GM21529 (cell line): Measurements from ENCODE around the gene CDCA7.
A peak's percentile ranks its signal among the peaks of the same experiment; 100 is the strongest.
"Not testable (repeated sequence)": the region's sequence is repeated elsewhere in the genome, so short reads cannot be mapped to it uniquely, and the experiment has no call there.

Experiments used
- ATAC-seq: cut with Tn5 transposase; IDR thresholded peaks from one replicate; pipeline ENCODE4 v1.9.1; 2021; ENCODE audit not compliant: unreplicated experiment

CDCA7 gene

DNA sequence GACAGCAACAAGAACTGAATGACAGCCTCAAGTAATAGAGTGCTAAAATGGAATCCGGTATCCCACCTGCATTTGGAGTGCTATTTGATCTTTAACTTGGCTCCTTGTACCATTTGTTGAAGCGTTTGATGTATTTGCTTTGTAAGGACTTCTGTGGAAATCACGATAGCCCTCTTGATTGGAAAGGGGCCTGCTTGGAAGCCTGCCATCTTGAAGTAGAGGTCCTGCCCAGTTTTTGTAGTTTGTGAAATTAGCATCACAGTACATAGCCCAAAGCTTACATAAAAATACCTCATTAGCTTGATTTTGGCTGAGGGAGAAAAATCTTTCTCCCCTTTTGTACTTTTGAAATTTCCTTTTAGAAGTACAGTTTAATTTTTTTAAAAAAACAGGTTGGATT lies 2.7 kb downstream of the CDCA7 start:
- no peak for ATAC-seq

DNA sequence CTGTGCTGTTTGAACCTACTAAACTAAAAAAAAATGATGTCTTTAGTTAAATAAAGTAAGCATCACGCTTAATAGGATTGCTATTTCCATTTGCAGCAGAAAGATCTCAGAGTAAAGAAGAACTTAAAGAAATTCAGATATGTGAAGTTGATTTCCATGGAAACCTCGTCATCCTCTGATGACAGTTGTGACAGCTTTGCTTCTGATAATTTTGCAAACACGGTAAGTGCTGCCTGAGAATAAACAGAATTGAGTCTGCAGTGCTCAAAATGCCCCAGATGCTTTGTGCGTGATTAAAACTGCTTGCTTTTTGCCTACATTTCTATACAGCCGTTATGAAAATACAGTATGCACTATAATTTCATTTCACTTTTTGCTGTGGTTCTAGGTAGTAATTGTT lies 3.9 kb downstream of the CDCA7 start:
- ATAC-seq, result no peak

DNA sequence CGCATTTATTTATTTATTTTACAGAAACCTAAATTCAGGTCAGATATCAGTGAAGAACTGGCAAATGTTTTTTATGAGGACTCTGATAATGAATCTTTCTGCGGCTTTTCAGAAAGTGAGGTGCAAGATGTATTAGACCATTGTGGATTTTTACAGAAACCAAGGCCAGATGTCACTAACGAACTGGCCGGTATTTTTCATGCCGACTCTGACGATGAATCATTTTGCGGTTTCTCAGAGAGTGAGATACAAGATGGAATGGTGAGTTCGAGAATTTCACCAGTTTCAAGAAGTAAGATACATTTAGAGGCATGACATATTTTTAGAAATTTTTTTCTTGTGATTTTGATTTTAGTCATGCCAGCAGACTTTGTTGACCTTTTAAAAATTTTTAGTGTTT lies 4.6 kb downstream of the CDCA7 start:
- ATAC-seq, result peak; percentile 59

DNA sequence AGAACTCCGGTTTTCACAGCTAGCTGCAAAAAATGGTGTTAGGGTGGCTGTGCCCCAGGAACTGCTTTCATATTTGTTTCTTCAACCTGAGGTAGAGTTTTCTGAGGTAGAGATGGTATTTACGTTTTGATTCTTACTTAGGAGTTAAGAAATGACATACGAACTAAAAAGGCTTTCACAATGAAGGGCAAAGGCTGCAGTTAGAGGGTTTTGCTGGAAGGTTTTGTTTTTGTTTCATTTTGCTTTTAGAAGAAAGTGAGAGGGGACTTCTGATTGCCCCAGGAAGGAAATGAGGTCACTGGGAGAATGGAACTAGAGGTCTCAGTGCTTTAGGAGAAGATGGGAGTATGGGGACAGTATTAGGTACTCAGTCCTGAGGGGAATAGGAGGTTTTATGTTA lies 15.5 kb downstream of the CDCA7 start:
- no peak for ATAC-seq

DNA sequence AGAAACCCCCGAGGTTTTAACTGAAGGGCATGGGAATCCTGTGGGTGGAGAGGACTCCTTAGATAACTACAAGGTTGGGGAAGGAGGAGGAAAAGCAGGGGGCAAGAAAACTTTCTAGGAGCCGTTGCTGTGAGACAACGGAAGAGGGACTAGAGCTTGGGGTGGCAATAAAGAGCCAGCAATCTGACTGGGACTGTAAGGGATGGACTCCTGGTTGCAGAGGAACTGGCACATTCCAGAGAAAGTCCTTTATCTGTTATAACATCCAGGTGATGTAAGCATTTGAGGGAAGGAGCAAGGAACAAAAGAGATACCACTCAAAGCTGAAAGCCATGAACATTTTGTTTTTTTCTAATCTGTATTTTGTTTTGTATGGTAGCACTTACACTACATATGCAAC lies 16.4 kb downstream of the CDCA7 start:
- ATAC-seq, result no peak

DNA sequence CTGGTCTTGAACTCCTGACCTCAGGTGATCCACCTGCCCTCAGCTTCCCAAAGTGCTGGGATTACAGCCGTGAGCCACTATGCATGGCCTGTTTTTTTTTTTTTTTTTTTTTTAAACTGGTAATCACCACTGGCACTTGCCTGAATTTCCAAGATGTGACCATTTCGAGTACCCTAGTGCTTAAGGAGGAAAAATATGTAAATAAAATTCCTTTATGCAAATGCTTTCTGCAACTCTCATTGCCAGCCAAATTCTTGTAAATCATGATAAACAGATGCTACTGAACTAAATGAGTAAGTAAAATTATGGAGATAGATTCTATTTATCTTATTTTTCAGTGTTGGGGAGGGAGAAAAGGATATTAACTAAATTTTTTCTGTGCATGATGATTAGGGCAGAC lies 18.6 kb downstream of the CDCA7 start:
- ATAC-seq, result no peak

DNA sequence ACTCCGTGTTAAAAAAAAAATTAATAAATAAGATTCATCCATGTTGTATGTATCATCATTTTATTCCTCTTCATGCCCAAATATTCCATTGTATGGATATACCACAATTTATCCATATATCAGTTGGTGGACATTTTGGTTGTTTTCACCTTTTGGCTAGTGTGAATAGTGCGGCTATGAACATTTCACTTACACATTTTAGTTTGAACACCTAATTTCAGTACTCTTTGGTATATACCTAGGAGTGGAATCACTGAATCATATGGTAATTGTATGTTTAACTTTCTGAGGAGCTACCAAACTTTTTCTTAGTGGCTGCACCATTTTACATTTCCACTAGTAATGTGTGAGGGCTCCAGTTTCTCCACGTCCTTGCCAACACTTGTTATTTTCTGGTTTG lies 20.0 kb downstream of the CDCA7 start:
- no peak for ATAC-seq

DNA sequence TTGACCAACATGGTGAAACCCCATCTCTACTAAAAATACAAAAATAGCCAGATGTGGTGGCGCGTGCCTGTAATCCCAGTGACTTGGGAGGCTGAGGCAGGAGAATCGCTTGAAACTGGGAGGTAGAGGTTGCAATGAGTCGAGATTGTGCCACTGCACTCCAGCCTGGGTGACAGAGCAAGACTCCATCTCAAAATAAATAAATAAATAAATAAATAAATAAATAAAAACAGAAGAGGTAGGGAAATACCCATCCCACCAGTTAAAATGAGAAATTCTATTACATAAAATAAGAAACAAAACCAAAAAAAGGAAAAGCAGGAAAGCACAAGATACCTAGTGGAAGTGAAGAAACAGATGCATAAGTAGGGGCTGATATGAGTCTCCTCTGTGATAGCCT lies 30.9 kb downstream of the CDCA7 start:
- not testable (repeated sequence) for ATAC-seq

DNA sequence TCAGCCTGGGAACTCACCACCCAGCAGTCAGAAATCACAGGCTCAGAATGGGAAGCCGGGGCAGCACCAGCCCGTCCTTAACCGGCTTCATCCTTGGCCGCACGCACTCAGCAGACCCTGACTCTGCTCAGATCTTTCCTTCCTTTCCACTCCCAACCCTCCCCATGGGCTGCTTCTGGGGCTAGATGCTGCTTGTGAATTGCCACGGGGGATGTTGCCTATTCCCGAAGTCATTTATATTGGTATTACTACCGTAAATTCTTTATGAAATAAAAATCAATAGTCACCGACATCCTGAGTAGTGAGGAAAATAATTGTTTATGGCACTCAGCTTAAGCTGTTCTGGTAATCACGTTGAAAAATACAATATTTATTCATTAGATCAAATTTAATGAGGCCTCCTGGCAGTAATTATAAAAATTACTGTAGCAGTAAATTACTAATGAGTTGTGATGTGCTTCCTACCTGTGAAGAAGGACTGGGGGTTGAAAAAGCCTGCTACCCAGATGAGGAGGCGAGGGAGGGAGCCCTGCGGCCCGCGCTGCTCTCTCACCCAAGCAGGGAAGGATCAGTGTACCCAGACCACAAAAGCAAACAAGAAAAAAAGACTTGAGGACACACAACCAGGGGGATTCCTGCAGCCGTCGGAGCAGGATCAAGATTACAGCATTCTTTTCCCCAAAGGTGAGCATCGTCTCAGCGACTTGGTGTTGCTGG lies 31.5 kb downstream of the CDCA7 start:
- ATAC-seq, result no peak

DNA sequence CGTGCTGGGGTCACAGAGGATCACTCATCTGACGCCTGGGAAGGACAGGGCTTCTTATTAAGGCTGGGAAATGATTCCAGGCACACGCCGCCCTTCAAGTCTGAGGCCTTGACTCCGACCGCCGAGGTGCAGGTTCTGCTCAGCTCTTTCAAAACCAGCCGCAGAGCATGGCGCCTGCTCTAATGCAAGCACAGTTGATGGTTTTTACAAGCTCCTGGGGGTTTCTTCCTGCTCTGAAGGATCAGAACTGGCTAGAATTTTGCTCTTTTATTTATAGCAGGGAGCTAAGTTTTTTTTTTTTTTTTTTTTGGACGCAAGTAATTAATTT lies 32.0 kb downstream of the CDCA7 start:
- ATAC-seq, result no peak

DNA sequence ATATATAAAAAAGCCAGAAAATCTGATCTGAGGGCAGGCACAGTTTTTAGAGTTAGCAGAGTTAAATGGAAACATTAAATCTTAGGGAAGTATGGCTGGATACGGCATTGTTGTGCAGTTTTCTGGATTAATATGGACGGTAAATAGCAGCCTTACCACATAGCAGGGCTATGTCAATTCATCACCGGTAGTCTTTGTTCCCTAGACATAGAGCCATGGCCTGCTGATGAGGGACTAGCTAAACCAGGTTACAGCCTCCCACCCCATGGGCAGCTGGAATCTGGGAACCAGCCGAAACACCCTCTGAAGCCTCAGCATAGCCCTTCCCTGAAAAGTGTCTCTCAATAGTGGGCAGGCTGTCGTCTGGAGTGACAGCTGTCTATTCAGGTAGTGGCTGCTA lies 32.4 kb downstream of the CDCA7 start:
- ATAC-seq, result no peak

DNA sequence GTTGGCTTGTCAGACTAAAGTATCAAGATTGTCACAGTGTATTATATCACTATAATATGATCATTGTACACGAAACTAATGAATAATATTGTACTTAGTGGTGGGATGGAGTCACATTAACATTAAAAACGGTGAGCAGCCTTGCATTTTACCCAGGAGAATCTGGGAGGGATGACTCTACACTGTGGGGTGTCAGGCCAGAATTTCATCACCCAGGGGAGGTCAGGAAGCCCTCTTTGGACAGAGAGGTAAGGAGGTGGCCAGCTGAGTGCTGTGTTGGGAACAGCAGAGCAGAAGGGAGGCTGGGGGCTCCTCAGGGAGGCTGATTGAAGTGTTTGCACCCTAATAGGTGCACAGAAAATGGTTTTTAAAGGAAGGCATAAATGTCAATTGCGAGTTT lies 33.0 kb downstream of the CDCA7 start:
- no peak for ATAC-seq

DNA sequence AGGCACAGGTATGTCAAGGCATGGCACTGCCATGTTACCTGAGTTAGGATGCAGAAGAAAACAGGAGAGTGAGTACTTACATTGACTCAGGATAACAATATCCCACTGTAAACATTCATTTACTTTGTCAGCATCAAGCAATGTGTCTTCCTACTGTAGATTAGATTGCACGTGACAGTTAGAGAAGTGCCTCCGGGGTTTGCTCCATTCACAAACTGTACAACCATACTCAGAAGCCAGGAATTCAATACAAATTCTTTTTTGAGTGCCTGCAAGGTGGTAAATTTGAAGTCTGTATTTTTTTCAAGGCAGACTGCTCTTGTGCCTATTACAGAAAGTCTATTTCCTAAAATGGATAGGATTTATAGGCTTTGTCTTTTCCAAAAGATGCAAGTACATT lies 34.1 kb downstream of the CDCA7 start:
- ATAC-seq, result no peak

DNA sequence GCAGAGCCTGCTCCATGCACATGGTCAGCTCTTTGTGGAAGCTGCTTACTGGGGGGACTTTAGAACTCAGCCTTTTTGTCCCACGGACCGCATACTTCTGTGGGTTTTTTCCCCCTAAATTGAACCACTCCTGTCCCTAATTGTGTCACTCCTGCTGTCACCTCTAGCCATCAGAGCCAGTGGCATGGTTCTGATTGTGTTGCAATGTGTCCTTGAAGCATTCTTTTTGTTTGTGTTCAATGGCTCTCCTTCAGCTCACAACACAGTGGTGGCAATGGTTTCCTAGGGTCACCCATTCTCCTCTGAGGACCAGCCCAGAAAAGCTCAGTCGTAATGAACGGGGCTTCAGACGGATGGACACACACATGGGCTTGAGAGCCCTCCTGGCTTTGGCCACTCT lies 35.4 kb downstream of the CDCA7 start:
- no peak for ATAC-seq

DNA sequence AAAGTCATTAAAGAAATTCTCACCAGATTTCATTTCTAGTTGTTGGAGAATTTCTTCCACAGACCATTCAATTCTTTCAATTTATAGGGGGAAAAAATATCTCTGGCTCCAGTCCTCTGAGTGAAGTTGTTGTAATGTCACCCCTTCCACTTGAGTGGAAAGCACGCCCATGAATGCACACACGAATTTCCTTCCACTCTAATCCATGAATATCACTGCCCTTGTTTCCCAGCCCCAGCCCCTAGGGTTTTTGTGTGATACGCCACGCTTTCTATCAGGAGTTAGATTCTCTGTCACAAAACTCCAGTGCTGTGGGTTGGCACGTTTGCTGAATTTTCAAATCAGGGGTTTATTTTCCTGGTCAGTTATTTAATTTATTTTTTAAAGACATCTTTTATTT lies 38.1 kb downstream of the CDCA7 start:
- ATAC-seq, result no peak

DNA sequence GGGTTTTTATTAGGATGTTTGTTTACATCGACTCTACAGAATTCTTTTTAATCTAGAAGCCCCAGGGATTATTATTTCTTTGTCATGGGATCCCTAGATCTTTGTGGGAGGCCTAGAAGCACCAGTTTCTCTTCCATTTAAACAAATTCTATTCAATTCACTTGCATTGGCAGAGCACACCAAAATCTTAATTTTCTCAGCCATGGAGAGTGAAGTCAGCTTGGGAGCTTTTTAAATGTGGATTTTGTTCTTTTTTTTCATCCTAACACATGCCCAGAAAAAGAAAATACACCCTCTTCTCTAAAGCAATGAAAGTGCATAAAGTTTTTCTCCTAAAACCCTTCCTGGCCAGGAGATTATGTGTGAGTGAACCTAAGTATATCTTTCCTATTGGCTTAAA lies 38.5 kb downstream of the CDCA7 start:
- ATAC-seq, result no peak

DNA sequence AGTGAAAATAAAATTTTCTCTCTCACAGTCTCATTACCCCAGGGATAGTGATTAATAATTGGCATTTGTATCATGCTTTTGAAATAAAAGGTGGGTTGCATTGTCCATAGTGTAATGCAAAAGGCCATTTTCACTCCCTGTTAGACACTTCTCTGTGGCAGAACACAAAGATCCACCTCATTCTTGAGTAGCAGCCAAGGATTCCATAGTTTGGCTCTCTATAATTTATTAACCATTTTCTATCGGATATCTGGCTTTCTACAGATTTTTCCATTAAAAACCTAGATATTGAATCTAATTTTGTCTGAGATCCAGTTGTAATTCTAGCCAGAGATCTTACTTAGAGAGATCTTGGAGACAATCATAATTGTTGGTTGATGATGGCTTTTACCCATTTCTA lies 39.0 kb downstream of the CDCA7 start:
- no peak for ATAC-seq

DNA sequence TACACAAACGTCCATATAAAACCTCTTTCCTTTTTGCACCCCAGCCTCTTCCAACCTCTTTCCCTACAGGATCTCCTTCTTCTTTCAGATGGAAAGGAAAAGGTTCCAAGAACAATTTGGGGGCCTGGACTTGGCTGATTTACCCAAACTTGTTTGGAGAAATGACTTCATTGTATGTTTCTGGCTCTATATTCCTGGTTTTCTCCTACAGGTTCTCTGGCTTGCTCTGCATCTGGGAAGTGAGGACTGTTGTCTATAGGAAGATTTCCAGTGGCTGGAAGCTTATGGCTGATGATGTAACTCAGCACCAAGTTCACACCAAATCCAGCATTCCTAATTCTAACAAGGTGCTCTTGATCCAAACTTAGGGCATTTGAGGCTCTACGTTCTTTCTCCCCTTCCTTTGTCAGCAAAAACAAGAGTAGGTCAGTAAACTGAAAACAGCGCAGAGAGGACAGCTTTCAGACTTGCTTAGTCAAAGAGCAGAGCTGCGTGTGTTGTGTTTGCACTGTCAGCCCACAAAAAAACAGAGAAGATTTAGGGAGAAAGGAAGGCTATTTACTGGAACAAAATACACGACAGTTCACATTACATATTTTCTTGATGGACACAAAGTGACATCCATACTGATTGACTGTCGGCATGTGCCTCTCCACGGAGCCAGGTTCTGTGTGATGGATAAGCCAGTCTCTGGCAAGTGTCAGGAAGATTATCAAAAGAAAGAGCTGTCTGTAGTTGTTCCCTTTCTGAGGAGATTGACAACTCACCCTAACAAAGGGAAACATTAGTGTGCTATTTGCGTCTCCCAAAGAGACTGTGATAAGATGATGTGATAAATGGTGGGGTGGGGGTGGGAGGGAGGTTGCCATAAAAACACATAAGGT lies 39.7 kb downstream of the CDCA7 start:
- ATAC-seq, result no peak

DNA sequence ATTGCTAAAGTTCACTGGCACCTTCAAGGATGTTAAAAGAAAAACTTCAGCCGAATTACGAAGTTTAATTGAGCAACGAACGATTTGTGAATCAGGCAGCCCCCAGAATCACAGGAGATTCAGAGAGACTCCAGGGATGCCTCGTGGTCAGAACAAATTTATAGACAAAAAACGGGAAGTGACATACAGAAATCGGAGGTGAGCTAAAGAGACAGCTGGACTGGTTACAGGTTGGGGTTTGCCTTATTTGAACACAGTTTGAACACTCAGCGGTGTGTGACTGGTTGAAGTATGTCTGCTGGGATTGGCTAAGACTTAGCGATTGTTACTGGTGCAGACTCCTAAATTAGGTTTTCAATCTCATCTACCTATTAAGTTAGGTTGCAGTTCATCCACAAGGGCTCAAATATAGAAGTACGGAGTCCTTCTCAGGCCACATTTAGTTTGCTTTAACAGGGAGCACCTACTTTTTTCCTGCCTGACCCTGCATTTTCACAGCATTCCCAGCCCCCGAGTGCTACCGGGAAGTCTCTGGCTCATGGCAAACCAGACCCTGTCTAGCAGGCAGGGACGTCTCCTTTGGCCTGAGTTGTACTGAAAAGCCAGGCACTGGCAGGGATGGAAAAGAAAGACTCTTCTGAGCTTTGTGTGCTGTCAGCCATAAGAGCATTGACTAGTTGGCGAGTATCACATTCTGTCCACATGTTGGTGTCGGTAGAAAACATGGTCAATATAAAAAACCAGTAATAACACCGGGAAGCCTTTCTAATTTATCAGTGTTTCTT lies 41.1 kb downstream of the CDCA7 start:
- ATAC-seq, result no peak

DNA sequence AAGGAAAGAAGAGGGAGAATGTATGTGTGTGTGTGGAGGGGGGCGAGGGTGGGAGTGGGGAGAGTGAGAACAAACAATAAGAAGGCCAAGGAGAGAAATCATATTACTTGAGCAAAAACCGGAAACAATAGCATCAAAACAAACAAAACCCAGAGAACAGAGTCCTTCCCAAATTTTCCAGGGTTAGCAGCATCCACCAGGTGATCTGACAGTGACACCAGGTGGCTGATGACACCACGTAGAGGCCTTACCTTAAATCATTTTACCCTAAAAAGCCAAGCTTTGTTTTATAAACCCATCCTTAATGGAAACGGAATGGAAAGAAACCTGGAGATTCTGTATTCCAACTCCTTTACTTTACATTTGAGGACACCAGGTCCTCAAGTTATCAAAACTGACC lies 42.9 kb downstream of the CDCA7 start:
- ATAC-seq, result no peak

DNA sequence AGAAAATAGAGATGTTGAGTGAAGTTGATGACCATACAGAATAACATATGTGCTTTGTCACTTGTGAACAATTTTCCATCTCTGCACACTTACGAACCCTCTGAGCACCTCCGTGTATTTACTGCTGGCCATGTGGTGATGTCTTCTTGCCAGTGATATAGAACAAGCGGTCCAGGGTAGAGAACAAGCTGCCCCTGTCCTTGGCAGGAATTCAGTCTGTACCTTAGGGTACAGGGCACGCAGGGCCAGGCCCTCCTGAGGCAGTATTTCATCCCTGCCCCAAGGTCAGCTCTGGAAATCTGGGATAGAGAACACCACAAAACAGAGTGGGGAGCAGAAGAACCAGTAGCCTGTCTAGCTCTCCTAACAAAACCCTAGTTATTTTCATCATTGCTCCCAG lies 44.6 kb downstream of the CDCA7 start:
- ATAC-seq, result no peak

DNA sequence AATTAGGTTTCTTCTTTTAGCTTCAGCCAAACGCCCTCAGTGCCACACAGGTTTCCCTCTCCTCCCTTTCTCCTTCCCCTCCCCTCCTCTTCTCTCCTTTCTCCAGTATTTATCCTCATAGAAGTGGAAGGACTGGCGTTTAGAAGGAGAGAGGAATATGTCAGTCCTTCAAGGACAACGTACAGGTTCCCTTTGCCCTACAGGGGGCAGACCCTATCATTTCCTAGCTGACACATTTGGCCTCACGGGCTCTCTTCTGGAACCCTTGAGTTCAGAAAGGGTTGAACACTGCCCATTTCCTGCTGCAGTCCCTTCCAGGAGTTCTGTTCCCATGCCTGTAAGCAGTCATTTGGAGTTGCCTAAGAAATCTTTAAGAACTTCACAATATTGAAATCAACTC lies 46.1 kb downstream of the CDCA7 start:
- ATAC-seq, result no peak
